ENCODE results near the gene FYB1.

GRCh38 chr5:39115644-39116343 lies 103.6 kb downstream of the FYB1 start:
- TF ChIP-seq POLR2A (IDR thresholded peaks at IDR 0.05): no peak
- TF ChIP-seq CTCF (IDR thresholded peaks at IDR 0.05): no peak

Data from lower leg skin (tissue), 3 donors.